ENCODE data around the gene SNX18. TPM values are rescaled to one million over a fixed set of nuclear protein-coding genes. Genes with fewer than 3 reads are reported as not detected.

SNX18 gene
- total and polyA plus RNA-seq, 2 experiments from 2014 or later, result 4.7 to 33.0 TPM

GRCh38 chr5:54548565-54548964 is 31.0 kb downstream of the SNX18 start:
- Mint-ChIP-seq H3K4me1 (no peaks in the 10 kb centered on the region), H3K36me3 (ENCODE audit: low read depth) (no peaks in the 10 kb centered on the region), H3K4me3 (no peak overlapping the region), H3K27ac (no peak overlapping the region), H3K27me3 (ENCODE audit: insufficient read depth, low read depth, poor library complexity) (no peaks in the 10 kb centered on the region), H3K9me3 (no peaks in the 10 kb centered on the region)
- ATAC-seq, result no peak
- Histone ChIP-seq H3F3A (replicated peaks; ENCODE audit: low read depth) (no peaks in the 10 kb centered on the region), H3K27ac (ENCODE audit: low read depth) (no peak overlapping the region), H3K27me3 (ENCODE audit: insufficient read depth) (no peaks in the 10 kb centered on the region), H4K20me1 (replicated peaks; ENCODE audit: insufficient read depth) (no peaks in the 10 kb centered on the region), H2AFZ (no peak overlapping the region), H3K9me2 (ENCODE audit: insufficient read depth) (no peaks in the 10 kb centered on the region), H3K4me1 (ENCODE audit: insufficient read depth) (no peaks in the 10 kb centered on the region), H3K36me3 (ENCODE audit: insufficient read depth) (no peaks in the 10 kb centered on the region), H3K4me2 (no peak overlapping the region), H3K4me3 (no peak overlapping the region), H3K79me2 (replicated peaks; ENCODE audit: insufficient read depth) (no peaks in the 10 kb centered on the region)
- no peak for DNase-seq (ENCODE audit: low spot score)
- TF ChIP-seq ETS1 (IDR thresholded peaks at IDR 0.05) (no peak), CTCF (conservative IDR thresholded peaks at IDR 0.05; ENCODE audit: low read depth in 2 of 2) (no peak), ZNF462 (CRISPR knock-in tag; IDR thresholded peaks at IDR 0.05) (no peak), EZH2 (IDR thresholded peaks at IDR 0.05; ENCODE audit: low read depth, unreplicated experiment) (no peak), ZNF114 (CRISPR knock-in tag; IDR thresholded peaks at IDR 0.05) (no peak), EZH2phosphoT487 (IDR thresholded peaks at IDR 0.05; ENCODE audit: unreplicated experiment) (no peak), ZNF331 (CRISPR knock-in tag; IDR thresholded peaks at IDR 0.05; ENCODE audit: low read depth) (no peak), JUNB (IDR thresholded peaks at IDR 0.05; ENCODE audit: unreplicated experiment) (no peak), STAT1 (IDR thresholded peaks at IDR 0.05; ENCODE audit: unreplicated experiment) (no peak)

Data from GM23338 (cell line).